ENCODE data around the gene RDH12.

RDH12 gene

DNA sequence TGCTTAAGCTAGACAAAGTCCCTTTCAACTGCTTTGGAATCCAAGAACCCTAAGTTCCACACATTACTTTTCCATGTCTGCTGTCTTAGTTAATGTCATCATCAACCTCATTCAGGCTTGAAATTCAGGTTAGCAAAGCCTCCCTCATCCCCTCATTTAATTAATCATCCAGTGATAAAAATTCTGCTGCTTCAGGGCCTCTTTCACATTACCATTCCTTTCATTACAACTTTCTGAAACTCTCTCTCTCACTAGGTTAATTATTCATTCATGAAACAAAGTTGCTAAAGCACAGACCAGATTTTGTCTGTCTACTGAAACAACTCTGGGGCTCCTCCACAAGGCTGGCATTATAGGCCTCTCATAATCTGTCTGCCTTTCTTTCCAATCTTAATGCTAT, 17.8 kb upstream of the RDH12 start:
- Histone ChIP-seq H3K4me1 (ENCODE audit: insufficient read depth, insufficient read length) (no peaks in the 10 kb centered on the region), H3K36me3 (ENCODE audit: insufficient read depth, insufficient read length, low read length) (peaks cover 77% of the 10 kb centered on the region), H3K27me3 (ENCODE audit: insufficient read depth, insufficient read length) (no peaks in the 10 kb centered on the region), H3K9ac (ENCODE audit: insufficient read length, low read depth) (no peak overlapping the region), H3K9me3 (ENCODE audit: insufficient read depth, low read length) (no peaks in the 10 kb centered on the region), H3K4me3 (ENCODE audit: insufficient read length, low read depth) (no peak overlapping the region)
- DNase-seq (ENCODE audit: low read depth, low spot score), result no peak
- TF ChIP-seq YY1 (IDR thresholded peaks at IDR 0.05; ENCODE audit: insufficient read depth, insufficient read length) (no peak), ZNF274 (IDR thresholded peaks at IDR 0.05; ENCODE audit: low read depth, low read length) (no peak), SUZ12 (IDR thresholded peaks at IDR 0.05; ENCODE audit: extremely low read depth, insufficient read depth, insufficient read length) (no peak)

DNA sequence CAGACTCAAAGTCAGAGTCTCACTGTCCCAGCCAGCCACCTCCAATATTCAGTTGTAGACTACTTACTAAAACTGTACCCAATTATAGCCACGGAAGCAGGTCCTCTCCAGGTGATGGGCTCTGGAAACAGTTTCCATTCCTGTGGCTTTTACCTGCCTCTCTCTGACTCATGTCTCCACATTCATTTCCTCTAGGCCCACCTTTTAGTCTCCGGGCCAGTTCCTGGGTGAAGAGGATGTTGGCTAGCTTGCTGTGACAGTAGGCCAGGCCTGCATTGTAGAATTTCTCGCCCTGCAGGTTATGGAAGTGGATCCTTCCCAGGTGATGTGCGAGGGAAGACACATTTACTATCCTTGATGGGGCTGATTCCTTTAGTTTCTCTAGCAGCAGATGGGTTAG, 11.7 kb upstream of the RDH12 start:
- Histone ChIP-seq H3K36me3 (ENCODE audit: insufficient read depth, insufficient read length, low read length) (peaks cover 83% of the 10 kb centered on the region), H3K9ac (ENCODE audit: insufficient read length, low read depth) (no peak overlapping the region), H3K27me3 (ENCODE audit: insufficient read depth, insufficient read length) (no peaks in the 10 kb centered on the region), H3K4me1 (ENCODE audit: insufficient read depth, insufficient read length) (peaks cover 2% of the 10 kb centered on the region), H3K9me3 (ENCODE audit: insufficient read depth, low read length) (no peaks in the 10 kb centered on the region), H3K4me3 (ENCODE audit: insufficient read length, low read depth) (no peak overlapping the region)
- no peak for DNase-seq (ENCODE audit: low read depth, low spot score)
- TF ChIP-seq SUZ12 (IDR thresholded peaks at IDR 0.05; ENCODE audit: extremely low read depth, insufficient read depth, insufficient read length) (no peak), YY1 (IDR thresholded peaks at IDR 0.05; ENCODE audit: insufficient read depth, insufficient read length) (no peak), ZNF274 (IDR thresholded peaks at IDR 0.05; ENCODE audit: low read depth, low read length) (no peak)

DNA sequence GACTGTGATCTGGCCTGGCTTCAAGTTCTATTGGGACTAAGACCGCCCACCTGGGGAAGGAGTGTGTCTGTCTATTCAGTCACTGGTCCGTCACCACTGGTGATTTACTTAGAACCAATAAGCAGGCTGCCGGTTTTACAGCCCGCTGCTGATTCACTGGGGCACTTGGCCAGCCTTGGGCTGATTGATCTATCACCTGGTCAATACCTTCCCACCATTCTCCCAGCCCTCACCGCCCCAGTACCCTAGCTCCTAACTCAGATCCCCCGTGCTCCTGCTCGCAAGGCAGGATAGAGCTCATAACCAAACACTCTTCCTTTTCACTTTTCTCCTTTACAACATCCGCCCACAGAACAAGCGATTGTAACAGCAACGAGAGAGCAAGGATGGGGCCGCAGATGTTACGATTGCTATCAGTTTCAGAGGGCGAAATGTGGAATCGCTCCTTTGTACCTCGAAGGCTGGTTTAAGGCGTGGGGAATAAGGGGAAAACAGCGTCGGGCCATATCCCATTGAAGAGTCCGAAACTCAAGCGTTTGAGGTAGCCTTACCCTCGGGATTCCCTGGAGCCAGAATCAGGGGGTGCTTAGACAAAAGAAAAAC, 6.8 kb upstream of the RDH12 start:
- peak overlapping the region; percentile 98 for H3K4me3 ChIP-seq (ENCODE audit: insufficient read length, low read depth)
- peaks cover 2% of the 10 kb centered on the region for H3K4me1 ChIP-seq (ENCODE audit: insufficient read depth, insufficient read length)
- peaks cover 42% of the 10 kb centered on the region for H3K36me3 ChIP-seq (ENCODE audit: insufficient read depth, insufficient read length, low read length)
- peak; percentile 47 for DNase-seq (ENCODE audit: low read depth, low spot score)
- no peaks in the 10 kb centered on the region for H3K9me3 ChIP-seq (ENCODE audit: insufficient read depth, low read length)
- no peak for TF ChIP-seq SUZ12 (IDR thresholded peaks at IDR 0.05; ENCODE audit: extremely low read depth, insufficient read depth, insufficient read length)
- TF ChIP-seq YY1 (IDR thresholded peaks at IDR 0.05; ENCODE audit: insufficient read depth, insufficient read length), result no peak
- TF ChIP-seq ZNF274 (IDR thresholded peaks at IDR 0.05; ENCODE audit: low read depth, low read length), result no peak
- peak overlapping the region; percentile 90 for H3K9ac ChIP-seq (ENCODE audit: insufficient read length, low read depth)
- peaks cover 3% of the 10 kb centered on the region for H3K27me3 ChIP-seq (ENCODE audit: insufficient read depth, insufficient read length)

DNA sequence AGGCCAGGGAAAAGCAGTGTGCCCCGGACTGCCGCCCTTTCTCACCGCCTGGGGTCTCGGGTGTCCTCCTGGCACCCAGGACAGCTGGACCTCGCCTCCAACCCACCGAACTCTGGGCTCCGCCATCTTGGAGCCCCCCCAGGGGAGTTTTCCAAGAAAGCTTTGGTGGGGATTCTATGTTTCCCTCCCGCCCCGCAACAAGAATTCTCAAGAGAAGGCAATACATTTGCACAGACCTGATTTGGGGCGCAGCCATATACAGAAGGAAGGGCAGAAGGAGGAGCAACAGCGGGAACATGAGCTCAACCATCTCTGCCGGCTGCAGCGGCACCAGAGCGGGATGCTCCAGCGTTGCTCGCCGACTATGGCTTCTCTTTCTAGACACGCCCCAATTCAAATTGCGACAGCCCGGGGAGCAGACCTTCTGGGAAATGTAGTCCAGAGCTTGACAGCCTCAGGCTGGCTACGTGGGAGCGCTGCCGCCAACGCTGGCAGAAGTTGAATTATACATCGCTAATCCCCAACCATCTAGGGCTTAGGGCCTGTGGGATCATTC, 6.2 kb upstream of the RDH12 start, which contains the start of gene RDH11:
TSS of gene RDH11 (minus strand) at position 371 of the 556 bp plus-strand sequence. CDS start at position 310, 61 bp downstream.
- peak; percentile 66 for DNase-seq (ENCODE audit: low read depth, low spot score)
- peak; percentile 53 for TF ChIP-seq YY1 (IDR thresholded peaks at IDR 0.05; ENCODE audit: insufficient read depth, insufficient read length)
- no peak for TF ChIP-seq SUZ12 (IDR thresholded peaks at IDR 0.05; ENCODE audit: extremely low read depth, insufficient read depth, insufficient read length)
- TF ChIP-seq ZNF274 (IDR thresholded peaks at IDR 0.05; ENCODE audit: low read depth, low read length), result no peak

DNA sequence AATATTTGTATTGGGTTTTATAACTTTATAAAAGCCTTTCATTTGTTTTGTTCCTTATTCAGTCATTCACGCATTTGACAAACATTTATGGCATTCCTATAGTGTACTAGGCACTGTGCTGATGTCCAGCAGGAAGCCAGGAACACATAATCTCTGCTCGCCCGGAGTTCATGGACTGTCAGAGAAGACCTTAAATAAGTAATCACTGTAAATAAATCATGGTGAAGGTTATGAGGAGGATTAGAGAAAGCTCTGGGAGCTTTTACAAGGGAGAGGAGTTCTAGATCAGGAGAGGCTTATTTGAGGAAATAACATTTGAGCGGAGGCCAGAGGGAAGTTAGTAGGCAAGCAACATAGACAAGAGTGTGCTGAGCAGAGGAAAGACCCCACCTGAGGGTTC, 4.7 kb upstream of the RDH12 start:
- H3K9ac ChIP-seq (ENCODE audit: insufficient read length, low read depth), result no peak overlapping the region
- H3K4me1 ChIP-seq (ENCODE audit: insufficient read depth, insufficient read length), result peaks cover 2% of the 10 kb centered on the region
- no peaks in the 10 kb centered on the region for H3K9me3 ChIP-seq (ENCODE audit: insufficient read depth, low read length)
- H3K27me3 ChIP-seq (ENCODE audit: insufficient read depth, insufficient read length), result peaks cover 3% of the 10 kb centered on the region
- no peak for DNase-seq (ENCODE audit: low read depth, low spot score)
- H3K36me3 ChIP-seq (ENCODE audit: insufficient read depth, insufficient read length, low read length), result peaks cover 21% of the 10 kb centered on the region
- no peak for TF ChIP-seq YY1 (IDR thresholded peaks at IDR 0.05; ENCODE audit: insufficient read depth, insufficient read length)
- no peak for TF ChIP-seq ZNF274 (IDR thresholded peaks at IDR 0.05; ENCODE audit: low read depth, low read length)
- TF ChIP-seq SUZ12 (IDR thresholded peaks at IDR 0.05; ENCODE audit: extremely low read depth, insufficient read depth, insufficient read length), result no peak
- no peak overlapping the region for H3K4me3 ChIP-seq (ENCODE audit: insufficient read length, low read depth)

More for the DNA sequence above, 6.2 kb upstream of the RDH12 start, which contains the start of gene RDH11:
- Histone ChIP-seq H3K4me3 (ENCODE audit: insufficient read length, low read depth) (peak within 1 kb of the TSS; percentile 98), H3K9me3 (ENCODE audit: insufficient read depth, low read length) (no peaks in the 10 kb centered on the region), H3K36me3 (ENCODE audit: insufficient read depth, insufficient read length, low read length) (peaks cover 36% of the 10 kb centered on the region), H3K4me1 (ENCODE audit: insufficient read depth, insufficient read length) (peaks cover 2% of the 10 kb centered on the region), H3K9ac (ENCODE audit: insufficient read length, low read depth) (peak within 1 kb of the TSS; percentile 90), H3K27me3 (ENCODE audit: insufficient read depth, insufficient read length) (peaks cover 3% of the 10 kb centered on the region)

DNA sequence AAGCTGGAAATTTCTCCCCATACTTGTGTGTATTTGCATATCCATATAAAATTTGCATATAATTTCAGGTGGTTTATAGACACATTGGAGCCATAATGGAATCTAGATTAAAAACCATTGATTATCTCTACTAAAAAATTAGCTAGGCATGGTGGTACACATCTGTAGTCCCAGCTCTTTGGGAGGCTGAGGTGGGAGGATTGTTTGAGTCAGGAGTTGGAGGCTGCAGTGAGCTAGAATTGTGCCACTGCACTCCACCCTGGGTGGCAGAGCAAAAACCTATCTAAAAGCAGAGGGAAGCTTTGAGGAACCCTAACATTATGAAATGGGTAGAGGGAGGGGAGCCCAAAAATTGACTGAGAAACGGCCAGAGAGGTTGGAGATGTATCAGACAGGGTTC, 3.5 kb upstream of the RDH12 start:
- H3K9ac ChIP-seq (ENCODE audit: insufficient read length, low read depth), result no peak overlapping the region
- peaks cover 2% of the 10 kb centered on the region for H3K4me1 ChIP-seq (ENCODE audit: insufficient read depth, insufficient read length)

DNA sequence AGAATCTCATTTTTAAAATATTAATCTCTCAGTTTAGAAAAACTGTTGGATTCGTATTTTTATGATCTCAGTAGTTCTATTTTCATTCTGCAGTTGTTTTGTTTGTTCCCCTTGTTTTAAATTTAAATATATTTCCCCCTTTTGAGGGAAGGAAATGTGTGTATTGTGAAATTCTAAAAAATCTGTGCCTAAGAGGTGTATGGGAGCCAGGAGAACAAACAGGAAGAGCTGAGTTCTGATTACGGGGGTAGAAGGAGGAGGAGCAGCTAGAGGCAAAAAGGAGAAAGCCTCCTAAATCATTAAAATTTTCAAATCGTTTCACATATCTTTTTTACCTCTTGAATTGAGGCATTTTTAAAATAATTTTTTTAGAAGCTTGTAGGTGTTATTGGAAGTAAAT, 2.3 kb downstream of the RDH12 start:
- Histone ChIP-seq H3K9me3 (ENCODE audit: insufficient read depth, low read length) (peaks cover 15% of the 10 kb centered on the region), H3K4me1 (ENCODE audit: insufficient read depth, insufficient read length) (no peaks in the 10 kb centered on the region), H3K27me3 (ENCODE audit: insufficient read depth, insufficient read length) (no peaks in the 10 kb centered on the region), H3K4me3 (ENCODE audit: insufficient read length, low read depth) (no peak overlapping the region), H3K9ac (ENCODE audit: insufficient read length, low read depth) (no peak overlapping the region), H3K36me3 (ENCODE audit: insufficient read depth, insufficient read length, low read length) (no peaks in the 10 kb centered on the region)
- TF ChIP-seq YY1 (IDR thresholded peaks at IDR 0.05; ENCODE audit: insufficient read depth, insufficient read length) (no peak), ZNF274 (IDR thresholded peaks at IDR 0.05; ENCODE audit: low read depth, low read length) (no peak), SUZ12 (IDR thresholded peaks at IDR 0.05; ENCODE audit: extremely low read depth, insufficient read depth, insufficient read length) (no peak)
- DNase-seq (ENCODE audit: low read depth, low spot score), result no peak

More for the DNA sequence above, 3.5 kb upstream of the RDH12 start:
- Histone ChIP-seq H3K27me3 (ENCODE audit: insufficient read depth, insufficient read length) (peaks cover 3% of the 10 kb centered on the region), H3K4me3 (ENCODE audit: insufficient read length, low read depth) (no peak overlapping the region), H3K9me3 (ENCODE audit: insufficient read depth, low read length) (no peaks in the 10 kb centered on the region), H3K36me3 (ENCODE audit: insufficient read depth, insufficient read length, low read length) (peaks cover 9% of the 10 kb centered on the region)
- no peak for DNase-seq (ENCODE audit: low read depth, low spot score)
- no peak for TF ChIP-seq YY1 (IDR thresholded peaks at IDR 0.05; ENCODE audit: insufficient read depth, insufficient read length)
- TF ChIP-seq SUZ12 (IDR thresholded peaks at IDR 0.05; ENCODE audit: extremely low read depth, insufficient read depth, insufficient read length), result no peak
- TF ChIP-seq ZNF274 (IDR thresholded peaks at IDR 0.05; ENCODE audit: low read depth, low read length), result no peak
